ENCODE measurements around the gene LITAF. TPM values are rescaled to one million over a fixed set of nuclear protein-coding genes. Genes with fewer than 3 reads are reported as not detected.

LITAF gene
- total and polyA plus RNA-seq, 4 donors, result 5.2 to 65.2 (median 36.0) TPM

GRCh38 chr16:11624636-11625607 lies 38.2 kb upstream of the LITAF start:
- H3K4me3 ChIP-seq (ENCODE audit: low read depth in 1 of 3, low read length in 3 of 3), result no peak overlapping the region
- H3K9ac ChIP-seq (ENCODE audit: low read depth in 1 of 2, low read length in 2 of 2), result no peak overlapping the region
- DNase-seq (ENCODE audit: low spot score), result no peak
- TF ChIP-seq YY1 (IDR thresholded peaks at IDR 0.05), result peak; percentile 13
- no peak for TF ChIP-seq NR2F2 (IDR thresholded peaks at IDR 0.05)
- TF ChIP-seq ATF3 (IDR thresholded peaks at IDR 0.05), result no peak
- TF ChIP-seq TAF1 (conservative IDR thresholded peaks at IDR 0.05), result no peak
- TF ChIP-seq RXRA (IDR thresholded peaks at IDR 0.05), result no peak
- TF ChIP-seq FOXA2 (IDR thresholded peaks at IDR 0.05), result no peak
- TF ChIP-seq JUND (IDR thresholded peaks at IDR 0.05), result no peak
- TF ChIP-seq EGR1 (IDR thresholded peaks at IDR 0.05; ENCODE audit: low read depth in 2 of 2), result no peak
- no peaks in the 10 kb centered on the region for H3K36me3 ChIP-seq (ENCODE audit: control insufficient read depth in 4 of 4, insufficient read depth in 3 of 4, low read depth in 1 of 4, low read length in 3 of 4)
- H3K9me3 ChIP-seq (ENCODE audit: control insufficient read depth in 4 of 4, low read length in 3 of 4), result no peaks in the 10 kb centered on the region
- 87% methylated on average over 16 of the region's 16 CpGs for WGBS
- H3K4me1 ChIP-seq (ENCODE audit: control insufficient read depth in 4 of 4, insufficient read depth in 4 of 4, low read length in 3 of 4), result no peaks in the 10 kb centered on the region
- no peak overlapping the region for H3K27ac ChIP-seq (ENCODE audit: low read depth in 1 of 2, low read length in 2 of 2)
- H3K27me3 ChIP-seq (ENCODE audit: control insufficient read depth in 4 of 4, insufficient read depth in 4 of 4, low read length in 3 of 4), result no peaks in the 10 kb centered on the region

- H3K9me3 ChIP-seq (ENCODE audit: control insufficient read depth in 4 of 4, low read length in 3 of 4), result no peaks in the 10 kb centered on the region
- 93% methylated on average over 4 of the region's 4 CpGs for WGBS
- no peak overlapping the region for H3K4me3 ChIP-seq (ENCODE audit: low read depth in 1 of 3, low read length in 3 of 3)
- H3K36me3 ChIP-seq (ENCODE audit: control insufficient read depth in 4 of 4, insufficient read depth in 3 of 4, low read depth in 1 of 4, low read length in 3 of 4), result no peaks in the 10 kb centered on the region
- no peaks in the 10 kb centered on the region for H3K27me3 ChIP-seq (ENCODE audit: control insufficient read depth in 4 of 4, insufficient read depth in 4 of 4, low read length in 3 of 4)
- no peak overlapping the region for H3K9ac ChIP-seq (ENCODE audit: low read depth in 1 of 2, low read length in 2 of 2)
- no peak for DNase-seq (ENCODE audit: low spot score)
- TF ChIP-seq HNF4G (IDR thresholded peaks at IDR 0.05), result no peak
- TF ChIP-seq HNF4A (conservative IDR thresholded peaks at IDR 0.05), result no peak
- no peak for TF ChIP-seq FOXA2 (IDR thresholded peaks at IDR 0.05)
- no peak for TF ChIP-seq NR2F2 (IDR thresholded peaks at IDR 0.05)
- TF ChIP-seq CTCF (IDR thresholded peaks at IDR 0.05; ENCODE audit: low read depth, low read length, missing input control), result no peak
- peaks cover 0 to 5% (median 2%) of the 10 kb centered on the region in 4 donors for H3K4me1 ChIP-seq (ENCODE audit: control insufficient read depth in 4 of 4, insufficient read depth in 4 of 4, low read length in 3 of 4)
- no peak overlapping the region for H3K27ac ChIP-seq (ENCODE audit: low read depth in 1 of 2, low read length in 2 of 2)
These were observed 37.5 kb upstream of the LITAF start for GRCh38 chr16:11624205-11624604.

GRCh38 chr16:11621920-11622651 lies 35.4 kb upstream of the LITAF start:
- no peak for DNase-seq (ENCODE audit: low spot score)
- Histone ChIP-seq H3K27ac (ENCODE audit: low read depth in 1 of 2, low read length in 2 of 2) (no peak overlapping the region), H3K27me3 (ENCODE audit: control insufficient read depth in 4 of 4, insufficient read depth in 4 of 4, low read length in 3 of 4) (no peaks in the 10 kb centered on the region), H3K9me3 (ENCODE audit: control insufficient read depth in 4 of 4, low read length in 3 of 4) (no peaks in the 10 kb centered on the region), H3K9ac (ENCODE audit: low read depth in 1 of 2, low read length in 2 of 2) (peak overlapping the region in 1 of 2 donors; percentile 33), H3K36me3 (ENCODE audit: control insufficient read depth in 4 of 4, insufficient read depth in 3 of 4, low read depth in 1 of 4, low read length in 3 of 4) (no peaks in the 10 kb centered on the region), H3K4me3 (ENCODE audit: low read depth in 1 of 3, low read length in 3 of 3) (no peak overlapping the region), H3K4me1 (ENCODE audit: control insufficient read depth in 4 of 4, insufficient read depth in 4 of 4, low read length in 3 of 4) (peaks cover 0 to 8% (median 3%) of the 10 kb centered on the region in 4 donors)
- 69% methylated on average over 19 of the region's 19 CpGs for WGBS
- TF ChIP-seq HNF4A (conservative IDR thresholded peaks at IDR 0.05), result no peak
- TF ChIP-seq CTCF (IDR thresholded peaks at IDR 0.05; ENCODE audit: low read depth, low read length, missing input control), result no peak
- no peak for TF ChIP-seq ATF3 (IDR thresholded peaks at IDR 0.05)
- TF ChIP-seq RAD21 (IDR thresholded peaks at IDR 0.05), result no peak
- no peak for TF ChIP-seq FOXA2 (IDR thresholded peaks at IDR 0.05)
- no peak for TF ChIP-seq JUND (IDR thresholded peaks at IDR 0.05)
- TF ChIP-seq FOXA1 (IDR thresholded peaks at IDR 0.05), result no peak
- no peak for TF ChIP-seq GABPA (IDR thresholded peaks at IDR 0.05 in 1 of 2, conservative IDR thresholded peaks at IDR 0.05 in 1 of 2)
- TF ChIP-seq EGR1 (IDR thresholded peaks at IDR 0.05; ENCODE audit: low read depth in 2 of 2), result no peak
- TF ChIP-seq HNF4G (IDR thresholded peaks at IDR 0.05), result no peak
- TF ChIP-seq RXRA (IDR thresholded peaks at IDR 0.05), result no peak
- TF ChIP-seq MAX (IDR thresholded peaks at IDR 0.05), result no peak
- TF ChIP-seq TAF1 (conservative IDR thresholded peaks at IDR 0.05), result no peak
- no peak for TF ChIP-seq YY1 (IDR thresholded peaks at IDR 0.05)
- TF ChIP-seq ZBTB33 (IDR thresholded peaks at IDR 0.05), result no peak
